Measurements from ENCODE around the gene IGHMBP2. TPM values are rescaled to one million over a fixed set of nuclear protein-coding genes. Genes with fewer than 3 reads are reported as not detected.
A peak's percentile ranks its signal among the peaks of the same experiment; 100 is the strongest.

IGHMBP2 gene
- total RNA-seq, 1 experiment from 2014 or later: 21.5 TPM

- Histone ChIP-seq H3K9me3 (ENCODE audit: low read length) (peaks cover 5% of the 10 kb centered on the region; the same call in 1 of the 2 replicates), H2AFZ (ENCODE audit: low read length) (no peak overlapping the region), H3K79me2 (ENCODE audit: low read length) (0 out of 2 replicates have a peak, but pooled peaks cover 5% of the 10 kb centered on the region), H3K4me1 (ENCODE audit: low read length) (peaks cover 10% of the 10 kb centered on the region), H3K4me2 (ENCODE audit: low read depth, low read length, poor library complexity, severe bottlenecking) (no peak overlapping the region), H3K27ac (ENCODE audit: low read length) (no peak overlapping the region), H3K27me3 (ENCODE audit: low read length) (no peaks in the 10 kb centered on the region), H3K9ac (ENCODE audit: low read length) (no peak overlapping the region), H3K36me3 (ENCODE audit: insufficient read depth, low read length) (peaks cover 34% of the 10 kb centered on the region), H4K20me1 (ENCODE audit: insufficient read depth, low read depth, low read length) (no peaks in the 10 kb centered on the region), H3K4me3 (ENCODE audit: low read length) (no peak overlapping the region), H3K9me2 (replicated peaks; ENCODE audit: insufficient read depth, low read length) (no peaks in the 10 kb centered on the region)
- DNase-seq: peak; percentile 83
Measured at GRCh38 chr11:68927280-68928135, 23.8 kb downstream of the IGHMBP2 start.

GRCh38 chr11:68928136-68928880, 24.6 kb downstream of the IGHMBP2 start:
- Histone ChIP-seq H3K36me3 (ENCODE audit: insufficient read depth, low read length) (peaks cover 31% of the 10 kb centered on the region), H3K9ac (ENCODE audit: low read length) (no peak overlapping the region), H3K9me3 (ENCODE audit: low read length) (peaks cover 5% of the 10 kb centered on the region; the same call in 1 of the 2 replicates), H3K9me2 (replicated peaks; ENCODE audit: insufficient read depth, low read length) (no peaks in the 10 kb centered on the region), H3K4me2 (ENCODE audit: low read depth, low read length, poor library complexity, severe bottlenecking) (no peak overlapping the region), H3K27me3 (ENCODE audit: low read length) (no peaks in the 10 kb centered on the region), H3K79me2 (ENCODE audit: low read length) (0 out of 2 replicates have a peak, but pooled peaks cover 5% of the 10 kb centered on the region), H3K4me3 (ENCODE audit: low read length) (no peak overlapping the region), H3K27ac (ENCODE audit: low read length) (no peak overlapping the region), H4K20me1 (ENCODE audit: insufficient read depth, low read depth, low read length) (no peaks in the 10 kb centered on the region), H3K4me1 (ENCODE audit: low read length) (peaks cover 10% of the 10 kb centered on the region), H2AFZ (ENCODE audit: low read length) (no peak overlapping the region)
- DNase-seq: no peak

- H3K4me1 ChIP-seq (ENCODE audit: low read length): peaks cover 10% of the 10 kb centered on the region
- H3K9me3 ChIP-seq (ENCODE audit: low read length): peaks cover 5% of the 10 kb centered on the region; the same call in 1 of the 2 replicates
- 0 out of 2 replicates have a peak, but pooled peaks cover 2% of the 10 kb centered on the region for H3K79me2 ChIP-seq (ENCODE audit: low read length)
- no peak overlapping the region for H3K4me3 ChIP-seq (ENCODE audit: low read length)
- no peaks in the 10 kb centered on the region for H3K27me3 ChIP-seq (ENCODE audit: low read length)
- H3K9me2 ChIP-seq (replicated peaks; ENCODE audit: insufficient read depth, low read length): no peaks in the 10 kb centered on the region
- DNase-seq: no peak
- no peaks in the 10 kb centered on the region for H4K20me1 ChIP-seq (ENCODE audit: insufficient read depth, low read depth, low read length)
- H2AFZ ChIP-seq (ENCODE audit: low read length): no peak overlapping the region
- H3K27ac ChIP-seq (ENCODE audit: low read length): no peak overlapping the region
- no peak overlapping the region for H3K4me2 ChIP-seq (ENCODE audit: low read depth, low read length, poor library complexity, severe bottlenecking)
- H3K9ac ChIP-seq (ENCODE audit: low read length): no peak overlapping the region
- H3K36me3 ChIP-seq (ENCODE audit: insufficient read depth, low read length): peaks cover 23% of the 10 kb centered on the region
Measured at GRCh38 chr11:68929135-68929534, 25.4 kb downstream of the IGHMBP2 start.

- peaks cover 15% of the 10 kb centered on the region for H3K36me3 ChIP-seq (ENCODE audit: insufficient read depth, low read length)
- H3K79me2 ChIP-seq (ENCODE audit: low read length): 0 out of 2 replicates have a peak, but pooled peaks cover 2% of the 10 kb centered on the region
- DNase-seq: no peak
- H3K4me1 ChIP-seq (ENCODE audit: low read length): peaks cover 10% of the 10 kb centered on the region
- H3K27me3 ChIP-seq (ENCODE audit: low read length): no peaks in the 10 kb centered on the region
- no peak overlapping the region for H2AFZ ChIP-seq (ENCODE audit: low read length)
- H3K9ac ChIP-seq (ENCODE audit: low read length): no peak overlapping the region
- H3K4me3 ChIP-seq (ENCODE audit: low read length): no peak overlapping the region
- no peaks in the 10 kb centered on the region for H4K20me1 ChIP-seq (ENCODE audit: insufficient read depth, low read depth, low read length)
- peaks cover 5% of the 10 kb centered on the region; the same call in 1 of the 2 replicates for H3K9me3 ChIP-seq (ENCODE audit: low read length)
- H3K27ac ChIP-seq (ENCODE audit: low read length): no peak overlapping the region
- H3K9me2 ChIP-seq (replicated peaks; ENCODE audit: insufficient read depth, low read length): no peaks in the 10 kb centered on the region
- H3K4me2 ChIP-seq (ENCODE audit: low read depth, low read length, poor library complexity, severe bottlenecking): no peak overlapping the region
Measured at GRCh38 chr11:68929706-68930570, 26.2 kb downstream of the IGHMBP2 start.

GRCh38 chr11:68930991-68931855, 27.5 kb downstream of the IGHMBP2 start:
- Histone ChIP-seq H3K9ac (ENCODE audit: low read length) (no peak overlapping the region), H3K9me3 (ENCODE audit: low read length) (no peaks in the 10 kb centered on the region), H3K4me2 (ENCODE audit: low read depth, low read length, poor library complexity, severe bottlenecking) (no peak overlapping the region), H3K4me3 (ENCODE audit: low read length) (no peak overlapping the region), H3K9me2 (replicated peaks; ENCODE audit: insufficient read depth, low read length) (no peaks in the 10 kb centered on the region), H3K36me3 (ENCODE audit: insufficient read depth, low read length) (peaks cover 3% of the 10 kb centered on the region; the same call in 1 of the 2 replicates), H2AFZ (ENCODE audit: low read length) (no peak overlapping the region), H4K20me1 (ENCODE audit: insufficient read depth, low read depth, low read length) (no peaks in the 10 kb centered on the region), H3K27me3 (ENCODE audit: low read length) (no peaks in the 10 kb centered on the region), H3K4me1 (ENCODE audit: low read length) (peaks cover 10% of the 10 kb centered on the region), H3K79me2 (ENCODE audit: low read length) (0 out of 2 replicates have a peak, but pooled peaks cover 2% of the 10 kb centered on the region), H3K27ac (ENCODE audit: low read length) (no peak overlapping the region)
- no peak for DNase-seq

- no peaks in the 10 kb centered on the region for H3K36me3 ChIP-seq (ENCODE audit: insufficient read depth, low read length)
- no peak overlapping the region for H3K4me3 ChIP-seq (ENCODE audit: low read length)
- no peaks in the 10 kb centered on the region for H3K9me3 ChIP-seq (ENCODE audit: low read length)
- H3K27ac ChIP-seq (ENCODE audit: low read length): no peak overlapping the region
- peaks cover 9% of the 10 kb centered on the region for H3K4me1 ChIP-seq (ENCODE audit: low read length)
- no peak for DNase-seq
- H3K27me3 ChIP-seq (ENCODE audit: low read length): no peaks in the 10 kb centered on the region
- H2AFZ ChIP-seq (ENCODE audit: low read length): no peak overlapping the region
- no peaks in the 10 kb centered on the region for H4K20me1 ChIP-seq (ENCODE audit: insufficient read depth, low read depth, low read length)
- H3K9ac ChIP-seq (ENCODE audit: low read length): no peak overlapping the region
- H3K4me2 ChIP-seq (ENCODE audit: low read depth, low read length, poor library complexity, severe bottlenecking): no peak overlapping the region
- H3K79me2 ChIP-seq (ENCODE audit: low read length): 0 out of 2 replicates have a peak, but pooled peaks cover 2% of the 10 kb centered on the region
- no peaks in the 10 kb centered on the region for H3K9me2 ChIP-seq (replicated peaks; ENCODE audit: insufficient read depth, low read length)
Measured at GRCh38 chr11:68931911-68932310, 28.2 kb downstream of the IGHMBP2 start.

GRCh38 chr11:68932358-68932757, 28.7 kb downstream of the IGHMBP2 start:
- no peaks in the 10 kb centered on the region for H4K20me1 ChIP-seq (ENCODE audit: insufficient read depth, low read depth, low read length)
- DNase-seq: no peak
- H3K4me2 ChIP-seq (ENCODE audit: low read depth, low read length, poor library complexity, severe bottlenecking): no peak overlapping the region
- no peak overlapping the region for H3K9ac ChIP-seq (ENCODE audit: low read length)
- no peak overlapping the region for H3K4me3 ChIP-seq (ENCODE audit: low read length)
- no peak overlapping the region for H2AFZ ChIP-seq (ENCODE audit: low read length)
- peaks cover 5% of the 10 kb centered on the region for H3K4me1 ChIP-seq (ENCODE audit: low read length)
- no peaks in the 10 kb centered on the region for H3K36me3 ChIP-seq (ENCODE audit: insufficient read depth, low read length)
- H3K9me3 ChIP-seq (ENCODE audit: low read length): no peaks in the 10 kb centered on the region
- H3K27me3 ChIP-seq (ENCODE audit: low read length): no peaks in the 10 kb centered on the region
- H3K79me2 ChIP-seq (ENCODE audit: low read length): 0 out of 2 replicates have a peak, but pooled peaks cover 2% of the 10 kb centered on the region
- H3K9me2 ChIP-seq (replicated peaks; ENCODE audit: insufficient read depth, low read length): no peaks in the 10 kb centered on the region
- H3K27ac ChIP-seq (ENCODE audit: low read length): no peak overlapping the region
